OCI-LY1 (cell line): ENCODE results near the gene ESR2.

Experiments used
- CTCF ChIP-seq: fragments of 200-600 bp; sonication (generic), shearing (Covaris generic); IDR thresholded peaks from 2 replicates; pipeline ENCODE4 v1.5.1; 2017; ENCODE audit warnings: mild to moderate bottlenecking, antibody characterized with exemption, low read length, moderate library complexity, mixed read lengths
- EZH2 ChIP-seq: fragments of 200-600 bp; sonication (generic), shearing (Covaris generic); IDR thresholded peaks from 2 replicates; pipeline ENCODE4 v1.8.0; 2017; ENCODE audit warnings: borderline replicate concordance, mixed run types, mild to moderate bottlenecking, antibody characterized with exemption, low read length, moderate library complexity, mixed read lengths

DNA sequence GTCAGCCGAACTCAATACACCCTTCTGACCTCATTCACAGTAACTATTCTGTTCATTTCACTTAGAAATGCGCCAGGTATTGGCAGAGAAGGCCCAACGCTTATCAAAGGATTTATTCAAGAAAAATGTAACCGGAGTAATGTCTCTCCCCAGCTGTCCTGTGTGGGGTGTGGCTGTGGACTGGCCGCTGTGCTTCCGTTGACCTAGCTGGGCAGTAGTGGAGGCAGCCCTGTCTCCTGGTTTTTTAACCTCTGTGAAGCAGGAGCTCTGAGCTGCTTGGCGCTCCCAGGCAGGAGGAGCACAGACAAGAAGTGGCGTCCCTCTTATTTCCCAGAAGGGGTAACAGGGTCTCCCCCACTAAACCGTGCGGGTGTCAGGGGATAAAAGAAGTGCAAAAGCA lies 85.2 kb downstream of the ESR2 start:
- TF ChIP-seq CTCF (no peak), EZH2 (no peak)
